T-helper 9 cell (primary cell): ENCODE measurements around the gene JMJD6.
"Not testable (repeated sequence)": the region's sequence is repeated elsewhere in the genome, so short reads cannot be mapped to it uniquely, and the experiment has no call there.

ENCODE experiments used
- DNase-seq: peaks from one replicate; pipeline ENCODE4 v3.0.0-alpha.2; 2020

The JMJD6 gene

GRCh38 chr17:76716146-76716838 lies 10.1 kb downstream of the JMJD6 start:
- peak; percentile 37 for DNase-seq

GRCh38 chr17:76715496-76715830 lies 10.9 kb downstream of the JMJD6 start:
- no peak for DNase-seq

GRCh38 chr17:76714822-76715495 lies 11.4 kb downstream of the JMJD6 start:
- DNase-seq, result peak; percentile 83

- no peak for DNase-seq
These were observed 12.1 kb downstream of the JMJD6 start for GRCh38 chr17:76714336-76714735.

GRCh38 chr17:76713765-76714164 lies 12.6 kb downstream of the JMJD6 start:
- no peak for DNase-seq

GRCh38 chr17:76712321-76712720 lies 14.1 kb downstream of the JMJD6 start:
- not testable (repeated sequence) for DNase-seq

GRCh38 chr17:76710863-76711611 lies 15.4 kb downstream of the JMJD6 start, which contains the start of gene MXRA7:
Gene MXRA7 (minus strand): TSS chr17:76710965. CDS start chr17:76710946, 19 bp downstream.
- DNase-seq, result peak; percentile 66

GRCh38 chr17:76709951-76710862 lies 16.2 kb downstream of the JMJD6 start:
- not testable (repeated sequence) for DNase-seq

- no peak for DNase-seq
These were observed 17.1 kb downstream of the JMJD6 start for GRCh38 chr17:76709077-76709950.

- DNase-seq, result no peak
These were observed 18.2 kb downstream of the JMJD6 start for GRCh38 chr17:76707985-76708807.

- no peak for DNase-seq
These were observed 19.6 kb downstream of the JMJD6 start for GRCh38 chr17:76706817-76707216.

- no peak for DNase-seq
These were observed 21.6 kb downstream of the JMJD6 start for GRCh38 chr17:76704805-76705204.

GRCh38 chr17:76702941-76703637 lies 23.3 kb downstream of the JMJD6 start:
- DNase-seq, result no peak

GRCh38 chr17:76702076-76702475 lies 24.3 kb downstream of the JMJD6 start:
- DNase-seq, result no peak

- DNase-seq, result no peak
These were observed 24.9 kb downstream of the JMJD6 start for GRCh38 chr17:76701471-76701967.

- DNase-seq, result no peak
These were observed 25.6 kb downstream of the JMJD6 start for GRCh38 chr17:76700617-76701470.

GRCh38 chr17:76700270-76700616 lies 26.2 kb downstream of the JMJD6 start:
- DNase-seq, result no peak

GRCh38 chr17:76698466-76698977 lies 27.9 kb downstream of the JMJD6 start:
- DNase-seq, result not testable (repeated sequence)
